A204.1 (cell line): ENCODE results near the gene MAN1A2.

ENCODE experiments used
- FAIRE-seq: peaks from 2 replicates; lab custom pipeline; 2012; peaks lifted over from hg19 to GRCh38; lab: Jason Lieb, UNC

The MAN1A2 gene

GRCh38 chr1:117561071-117561470 is 193.8 kb downstream of the MAN1A2 start:
- FAIRE-seq: no peak

GRCh38 chr1:117561551-117561950 is 194.3 kb downstream of the MAN1A2 start:
- FAIRE-seq: no peak

GRCh38 chr1:117562581-117563491 is 195.6 kb downstream of the MAN1A2 start:
- no peak for FAIRE-seq

GRCh38 chr1:117563492-117563875 is 196.2 kb downstream of the MAN1A2 start:
- no peak for FAIRE-seq

- no peak for FAIRE-seq
These were observed 197.2 kb downstream of the MAN1A2 start for GRCh38 chr1:117564227-117565075.

- FAIRE-seq: no peak
These were observed 197.9 kb downstream of the MAN1A2 start for GRCh38 chr1:117565076-117565556.

GRCh38 chr1:117565745-117566455 is 198.7 kb downstream of the MAN1A2 start:
- FAIRE-seq: no peak

- no peak for FAIRE-seq
These were observed 199.3 kb downstream of the MAN1A2 start for GRCh38 chr1:117566556-117566955.

GRCh38 chr1:117567435-117567834 is 200.2 kb downstream of the MAN1A2 start:
- FAIRE-seq: no peak

- no peak for FAIRE-seq
These were observed 200.7 kb downstream of the MAN1A2 start for GRCh38 chr1:117567976-117568375.

- FAIRE-seq: no peak
These were observed 201.8 kb downstream of the MAN1A2 start for GRCh38 chr1:117568999-117569398.

GRCh38 chr1:117569856-117570255 is 202.6 kb downstream of the MAN1A2 start:
- FAIRE-seq: no peak

GRCh38 chr1:117570988-117571409 is 203.8 kb downstream of the MAN1A2 start:
- FAIRE-seq: no peak

GRCh38 chr1:117571496-117571895 is 204.2 kb downstream of the MAN1A2 start:
- FAIRE-seq: no peak

GRCh38 chr1:117572546-117572945 is 205.3 kb downstream of the MAN1A2 start:
- FAIRE-seq: no peak

- FAIRE-seq: no peak
These were observed 206.3 kb downstream of the MAN1A2 start for GRCh38 chr1:117573386-117574023.

- FAIRE-seq: no peak
These were observed 207.0 kb downstream of the MAN1A2 start for GRCh38 chr1:117574161-117574835.

GRCh38 chr1:117575586-117576225 is 208.5 kb downstream of the MAN1A2 start:
- FAIRE-seq: no peak

- FAIRE-seq: no peak
These were observed 209.0 kb downstream of the MAN1A2 start for GRCh38 chr1:117576236-117576635.

- no peak for FAIRE-seq
These were observed 210.1 kb downstream of the MAN1A2 start for GRCh38 chr1:117577191-117577885.
